Mucosa of gallbladder (tissue), 1 donor: ENCODE data around the gene UBQLN4. TPM values are rescaled to one million over a fixed set of nuclear protein-coding genes. Genes with fewer than 3 reads are reported as not detected.
"Not testable (repeated sequence)": the region's sequence is repeated elsewhere in the genome, so short reads cannot be mapped to it uniquely, and the experiment has no call there.

Experiments
- DNase-seq: peaks from one replicate; pipeline ENCODE4 v3.0.0-alpha.2; 2020; ENCODE audit warnings: low spot score
- total RNA-seq: library from RNA; stranded (reverse); gene quantifications from one replicate; pipeline ENCODE4 v1.2.1, GENCODE V29; 2021
- donor health status: DM: no; HTN: no; CAD: no.

UBQLN4 gene
- total RNA-seq, 1 donor from 2014 or later, result 34.1 TPM

GRCh38 chr1:156081180-156081916, 27.8 kb upstream of the UBQLN4 start:
- DNase-seq, result no peak

DNA sequence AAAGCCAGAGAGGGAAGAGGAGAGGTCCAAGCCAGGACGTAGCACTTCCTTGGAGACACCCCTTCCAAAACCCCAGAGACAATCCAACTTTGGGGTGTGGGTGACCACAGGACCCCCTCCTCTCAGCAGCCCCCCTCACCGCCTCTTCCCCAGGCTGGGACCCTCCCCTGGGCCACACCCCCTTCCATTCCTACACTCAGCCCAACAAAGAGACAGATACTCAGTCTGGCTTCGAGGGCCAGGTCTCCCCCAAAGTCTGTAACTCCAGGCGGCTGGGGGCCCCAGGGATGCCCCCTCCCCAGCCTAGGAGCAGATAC, 27.2 kb upstream of the UBQLN4 start:
- DNase-seq, result no peak

- DNase-seq, result no peak
Measured at GRCh38 chr1:156080241-156080862, 26.8 kb upstream of the UBQLN4 start.

DNA sequence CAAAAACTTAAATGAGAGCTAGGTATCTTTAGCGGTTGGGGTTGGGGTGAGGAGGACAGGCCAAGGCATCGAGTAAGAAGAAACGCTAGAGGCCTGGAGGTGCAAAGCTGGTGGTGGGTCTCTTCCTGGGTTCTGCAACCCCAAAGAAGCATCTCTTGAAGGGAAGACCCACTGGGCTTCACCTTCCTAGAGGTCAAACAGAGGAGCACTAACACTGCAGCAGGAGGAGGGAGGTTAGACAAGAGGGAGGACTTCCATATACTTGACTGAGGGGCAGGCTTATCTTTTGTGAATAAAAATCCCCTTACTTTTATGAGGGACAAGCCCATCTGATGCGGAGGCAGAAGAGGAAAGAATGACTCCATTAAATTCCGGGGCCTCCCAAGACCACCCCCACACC, 26.2 kb upstream of the UBQLN4 start:
- no peak for DNase-seq

DNA sequence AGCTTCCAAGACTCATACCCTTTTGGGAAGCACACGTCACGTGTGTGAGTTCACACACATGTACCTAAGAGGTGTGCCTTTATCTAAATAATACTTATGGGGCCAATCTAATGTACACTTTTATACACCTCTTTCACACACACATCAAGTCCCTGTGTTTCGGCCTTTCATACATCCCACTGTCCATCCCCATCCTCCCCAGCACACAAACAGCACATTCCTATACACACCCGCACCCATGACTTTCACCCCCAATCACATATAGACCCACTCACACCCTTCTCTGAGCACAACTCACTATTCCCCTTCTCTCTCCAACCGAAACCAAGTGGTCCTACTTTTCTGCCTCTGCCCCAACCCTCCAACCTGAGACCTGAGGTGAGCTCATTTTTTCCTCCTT, 25.1 kb upstream of the UBQLN4 start:
- no peak for DNase-seq

GRCh38 chr1:156077430-156077760, 23.8 kb upstream of the UBQLN4 start:
- no peak for DNase-seq

DNA sequence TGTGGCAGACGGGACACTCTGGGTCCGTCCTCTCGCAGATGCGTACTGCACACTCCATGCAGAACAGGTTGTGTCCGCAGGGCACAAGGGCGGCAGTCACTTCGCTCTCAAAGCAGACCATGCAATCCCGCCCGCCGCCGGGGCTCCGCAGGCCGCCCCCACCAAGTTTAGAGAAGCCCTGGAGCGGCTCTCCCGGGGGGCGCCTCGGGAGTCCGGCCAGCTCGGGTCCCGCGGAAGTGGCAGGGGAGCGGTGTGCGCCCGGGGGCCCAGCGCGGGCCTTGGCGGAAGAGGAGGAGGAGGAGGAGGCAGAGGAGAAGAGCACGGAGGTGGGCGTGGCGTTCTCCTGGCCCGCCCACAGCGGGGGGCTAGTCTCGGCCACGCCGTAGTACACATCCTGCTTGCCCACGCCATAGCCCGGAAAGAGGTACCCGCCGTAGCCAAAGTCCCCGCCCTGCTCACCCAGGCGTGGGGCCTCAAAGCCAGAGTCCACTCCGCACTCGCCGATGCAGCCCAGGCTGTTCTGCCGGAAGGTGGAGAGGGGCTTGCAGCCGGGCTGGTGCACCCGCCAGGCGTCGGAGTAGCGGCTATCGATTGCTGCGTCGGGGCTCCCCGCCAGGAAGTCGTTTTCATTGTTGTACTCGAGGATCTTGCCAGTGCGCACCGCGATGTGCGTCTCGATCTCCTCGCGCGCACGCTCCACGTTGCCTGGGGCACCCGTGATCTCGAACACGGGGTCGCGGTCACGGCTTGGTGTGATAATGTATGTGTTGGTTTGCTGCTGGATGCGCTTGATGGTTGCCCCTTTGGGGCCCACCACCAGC, 23.2 kb upstream of the UBQLN4 start:
- peak; percentile 48 for DNase-seq

DNA sequence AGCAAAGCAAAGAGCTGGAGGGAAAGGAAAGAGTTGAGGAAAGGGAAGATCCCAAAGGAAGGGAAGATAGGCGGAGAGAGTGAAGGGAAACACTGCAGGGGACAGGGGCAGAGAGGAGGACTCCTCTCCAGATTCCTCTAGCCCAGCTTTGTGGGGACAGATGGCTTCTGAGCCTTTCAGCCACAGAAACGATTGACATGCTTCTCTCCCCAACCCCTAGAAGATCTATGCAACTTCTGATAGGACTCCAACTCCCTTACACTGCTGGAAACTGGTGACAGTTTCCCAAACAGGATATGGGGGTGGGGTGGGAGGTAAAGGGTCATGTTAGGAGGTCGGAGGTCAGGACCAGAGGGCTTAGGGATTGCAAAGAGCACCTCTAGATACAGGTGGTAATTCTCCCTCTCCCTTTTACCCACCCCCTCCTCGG, 22.2 kb upstream of the UBQLN4 start:
- DNase-seq, result no peak

DNA sequence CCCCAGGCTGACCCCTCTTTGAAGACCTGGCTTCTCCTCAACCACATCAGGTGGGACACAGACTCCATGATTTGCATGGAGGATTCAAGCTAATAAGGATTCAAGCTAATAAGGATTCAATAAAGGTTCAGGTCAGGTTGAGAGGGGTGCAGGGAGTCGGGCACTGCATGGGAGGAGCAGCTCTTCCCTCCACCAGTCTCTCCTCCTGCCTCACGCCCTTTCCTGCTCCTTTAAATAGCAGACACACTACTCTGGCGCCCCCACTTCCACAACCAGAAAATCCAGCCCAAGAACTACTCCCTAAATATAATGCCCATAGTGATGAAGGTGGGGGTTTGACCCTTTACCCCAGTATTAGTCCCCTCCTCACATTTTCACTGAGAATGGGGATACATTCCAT, 21.6 kb upstream of the UBQLN4 start:
- no peak for DNase-seq

GRCh38 chr1:156074661-156075060, 21.1 kb upstream of the UBQLN4 start:
- no peak for DNase-seq

DNA sequence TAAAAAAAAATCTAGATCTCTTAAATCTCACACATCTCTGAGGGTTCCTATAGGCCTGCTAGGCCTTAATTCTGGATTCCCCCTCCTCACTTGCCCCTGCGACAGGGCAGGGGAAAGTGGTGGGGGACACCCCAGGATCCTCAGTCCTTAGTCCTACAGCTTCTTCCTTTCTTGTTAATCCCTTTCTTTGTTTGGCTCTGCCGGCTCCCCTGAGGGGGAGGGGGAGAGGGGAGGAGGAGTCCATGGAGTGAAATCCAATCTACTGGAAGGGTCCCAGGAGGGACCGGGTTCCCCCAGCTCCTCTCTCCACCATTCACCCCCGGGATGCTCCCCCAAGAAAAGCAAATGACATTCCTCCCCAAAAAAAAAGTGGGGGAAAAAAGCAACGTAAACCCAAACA, 20.1 kb upstream of the UBQLN4 start:
- no peak for DNase-seq

DNA sequence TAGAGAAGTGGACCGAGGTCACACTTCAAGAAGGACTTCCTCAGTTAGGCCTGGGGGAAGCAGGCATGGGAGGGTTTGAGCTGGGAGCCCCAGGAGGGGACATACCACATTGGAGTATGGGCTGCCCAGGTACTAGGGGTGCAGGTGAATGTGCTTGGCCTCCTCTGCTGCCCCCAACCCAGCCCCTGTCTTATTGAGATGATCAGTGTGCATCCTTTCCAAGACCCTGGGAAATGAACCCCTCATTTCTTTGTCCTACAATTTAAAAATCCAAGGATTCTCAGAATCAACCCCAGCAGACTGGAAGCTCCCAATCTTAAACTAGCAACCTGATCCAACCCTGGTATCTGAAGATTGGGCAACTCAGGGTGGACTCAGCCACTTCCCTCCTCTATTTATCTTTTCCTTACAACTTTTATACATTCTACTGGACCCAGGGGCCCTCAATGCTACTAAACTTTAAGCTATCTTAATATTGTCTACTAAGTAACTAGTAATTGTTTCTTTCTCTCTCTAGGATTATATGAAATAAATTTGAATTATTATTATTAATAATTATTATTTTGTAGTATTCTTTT, 19.6 kb upstream of the UBQLN4 start:
- DNase-seq, result no peak

DNA sequence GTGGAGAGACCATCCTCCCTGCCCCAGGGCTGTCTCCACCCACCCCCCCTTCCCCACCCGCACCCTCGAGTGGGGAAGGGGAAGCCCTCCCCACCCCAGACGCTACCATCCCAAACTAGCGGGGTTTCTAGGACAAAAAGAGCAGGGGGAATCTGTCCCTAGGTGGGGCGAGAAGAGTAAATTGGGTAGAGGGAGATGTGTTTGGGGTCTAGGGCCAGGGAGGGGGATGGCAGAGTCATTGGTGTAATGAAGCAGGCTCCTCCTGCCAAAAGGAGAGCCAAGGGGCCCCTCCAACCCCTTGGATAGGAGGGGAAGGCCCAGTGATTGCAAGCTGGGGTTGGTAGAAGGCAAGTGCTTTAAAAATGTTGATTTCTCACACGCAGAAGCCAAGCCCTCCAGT, 18.7 kb upstream of the UBQLN4 start:
- no peak for DNase-seq

DNA sequence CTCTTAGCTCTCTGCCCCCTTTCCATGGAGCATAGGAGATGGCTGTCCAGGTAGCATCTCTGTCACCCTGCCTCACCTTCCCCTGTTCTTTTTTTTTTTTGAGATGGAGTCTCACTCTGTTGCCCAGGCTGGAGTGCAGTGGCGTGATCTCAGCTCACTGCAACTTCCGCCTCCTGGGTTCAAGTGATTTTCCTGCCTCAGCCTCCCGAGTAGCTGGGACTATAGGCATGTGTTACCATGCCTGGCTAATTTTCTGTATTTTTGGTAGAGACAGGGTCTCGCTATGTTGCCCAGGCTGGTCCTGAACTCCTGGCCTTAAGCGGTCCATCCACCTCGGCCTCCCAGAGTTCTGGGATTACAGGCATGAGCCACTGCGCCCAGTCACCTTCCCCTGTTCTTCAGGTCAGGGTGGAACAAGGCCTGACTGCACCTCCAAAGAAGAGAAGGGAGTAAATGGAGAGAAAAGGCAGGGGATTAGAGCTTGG, 17.8 kb upstream of the UBQLN4 start:
- DNase-seq, result not testable (repeated sequence)

- DNase-seq, result no peak
Measured at GRCh38 chr1:156070548-156070947, 16.9 kb upstream of the UBQLN4 start.

GRCh38 chr1:156069490-156070455, 16.2 kb upstream of the UBQLN4 start:
- no peak for DNase-seq

GRCh38 chr1:156067262-156067661, 13.7 kb upstream of the UBQLN4 start:
- DNase-seq, result no peak

GRCh38 chr1:156065871-156066270, 12.3 kb upstream of the UBQLN4 start:
- no peak for DNase-seq

GRCh38 chr1:156065212-156065611, 11.6 kb upstream of the UBQLN4 start:
- DNase-seq, result no peak

GRCh38 chr1:156064615-156065014, 11.0 kb upstream of the UBQLN4 start:
- no peak for DNase-seq

- no peak for DNase-seq
Measured at GRCh38 chr1:156063997-156064285, 10.3 kb upstream of the UBQLN4 start.

DNA sequence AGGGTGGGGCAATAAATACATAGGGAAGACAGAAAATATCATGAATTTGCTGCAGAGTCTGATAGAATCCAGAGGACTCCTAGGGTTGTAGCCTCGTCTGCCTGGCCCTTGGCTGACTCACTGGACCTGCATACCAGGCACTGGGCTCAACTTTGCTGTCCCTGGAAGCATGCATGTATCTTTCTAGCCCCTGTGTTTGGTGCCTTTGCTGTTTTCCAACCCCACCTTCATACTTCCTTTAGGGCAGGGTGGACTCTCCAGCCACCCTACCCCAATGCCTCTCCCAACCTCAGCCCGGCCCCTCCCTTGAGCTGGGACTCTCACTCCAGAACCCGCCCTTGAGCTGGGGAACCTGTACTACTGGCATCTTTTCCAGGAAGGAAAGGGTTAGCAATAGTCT, 8.6 kb upstream of the UBQLN4 start:
- no peak for DNase-seq
